B cell (primary cell): ENCODE data around the gene B3GAT3. TPM values are rescaled to one million over a fixed set of nuclear protein-coding genes. Genes with fewer than 3 reads are reported as not detected.
A peak's percentile ranks its signal among the peaks of the same experiment; 100 is the strongest.

ENCODE experiments used
- ATAC-seq: fragments of 200-7000 bp; cut with Tn5 transposase; one replicate; pipeline ENCODE4 v1.10.0; 2021; ENCODE audit warnings: low read depth, mild to moderate bottlenecking, moderate number of reproducible peaks, moderate library complexity
- CTCF ChIA-PET: fragments of 350-600 bp; sonication (Branson Sonifier 250); formaldehyde crosslinking; loops from one replicate; lab custom pipeline; 2021; ENCODE audit warnings: antibody characterized with exemption, inconsistent platforms; lab: Charles Lee
- POLR2A ChIA-PET: fragments of 350-600 bp; sonication (Branson Sonifier 250); formaldehyde crosslinking; loops from one replicate; lab custom pipeline; 2021; ENCODE audit warnings: antibody characterized with exemption; lab: Charles Lee
- DNase-seq: peaks from one replicate; pipeline ENCODE4 v3.0.0; 2013
- H2AFZ ChIP-seq: 2 replicates; pipeline ENCODE4 v1.6.1; 2012; ENCODE audit warnings: mild to moderate bottlenecking, low read depth, low read length; ENCODE audit not compliant: insufficient read depth, poor library complexity, severe bottlenecking
- H3K27ac ChIP-seq, 2 donors: 1 replicate in 1 of 2; 2 replicates in 1 of 2; pipeline ENCODE4 v1.5.1; 2012 to 2013; ENCODE audit warnings: low read length in 2 of 2, mild to moderate bottlenecking in 2 of 2, moderate library complexity in 1 of 2
- H3K27me3 ChIP-seq, 4 experiments: fragments of 200-600 bp in 1 of 4; sonication (generic) in 1 of 4; replicated peaks in 1 of 4; 1 replicate in 2 of 4; 2 replicates in 2 of 4; pipeline versions ENCODE4 v1.6.1 to v1.7.0; 2013 to 2016; ENCODE audit warnings: low read length in 3 of 4, mild to moderate bottlenecking in 2 of 4, mixed read lengths in 1 of 4, moderate library complexity in 1 of 4; ENCODE audit not compliant: insufficient read depth in 4 of 4, control insufficient read depth in 3 of 4; ENCODE audit errors: control extremely low read depth in 1 of 4
- H3K36me3 ChIP-seq, 2 experiments: replicated peaks in 1 of 2; 1 replicate in 1 of 2; 2 replicates in 1 of 2; pipeline versions ENCODE4 v1.6.1 to v1.7.1; 2013; ENCODE audit warnings: low read length in 1 of 2; ENCODE audit not compliant: insufficient read depth in 2 of 2, control insufficient read depth in 1 of 2; ENCODE audit errors: control extremely low read depth in 1 of 2, extremely low read depth in 1 of 2
- H3K4me1 ChIP-seq, 2 donors: fragments of 200-600 bp in 1 of 2; sonication (generic) in 1 of 2; 1 replicate in 1 of 2; 2 replicates in 1 of 2; pipeline versions ENCODE4 v1.5.1 to v1.6.1; 2013 to 2017; ENCODE audit warnings: low read length in 2 of 2; ENCODE audit not compliant: control insufficient read depth in 2 of 2, insufficient read depth in 2 of 2
- H3K4me2 ChIP-seq: replicated peaks from 2 replicates; pipeline ENCODE3; 2012; ENCODE audit warnings: mild to moderate bottlenecking, low read depth, low read length; ENCODE audit not compliant: poor library complexity, severe bottlenecking
- H3K4me3 ChIP-seq, 5 experiments: fragments of 200-600 bp in 1 of 5; sonication (generic) in 1 of 5; 1 replicate in 3 of 5; 2 replicates in 2 of 5; pipeline versions ENCODE4 v1.5.1 to v1.7.0; 2011 to 2016; ENCODE audit warnings: low read length in 4 of 5, mild to moderate bottlenecking in 4 of 5, low read depth in 2 of 5, control low read depth in 1 of 5, moderate library complexity in 1 of 5; ENCODE audit not compliant: insufficient read depth in 1 of 5; ENCODE audit errors: control extremely low read depth in 1 of 5, extremely low read depth in 1 of 5
- H3K79me2 ChIP-seq: fragments of 200-600 bp; sonication (generic); one replicate; pipeline ENCODE4 v1.6.0; 2016; ENCODE audit warnings: low read length; ENCODE audit not compliant: control insufficient read depth, insufficient read depth
- H3K9ac ChIP-seq: fragments of 200-600 bp; sonication (generic); 2 replicates; pipeline ENCODE4 v1.6.1; 2017; ENCODE audit warnings: mild to moderate bottlenecking, low read length, moderate library complexity
- H3K9me3 ChIP-seq, 3 donors: one replicate each; pipeline versions ENCODE4 v1.6.1 to v1.7.1; 2013; ENCODE audit warnings: low read length in 2 of 3; ENCODE audit not compliant: control insufficient read depth in 2 of 3, insufficient read depth in 1 of 3; ENCODE audit errors: control extremely low read depth in 1 of 3
- H4K20me1 ChIP-seq: 2 replicates; pipeline ENCODE4 v1.6.0; 2012; ENCODE audit warnings: mild to moderate bottlenecking, low read length; ENCODE audit not compliant: insufficient read depth, control insufficient read depth, poor library complexity, severe bottlenecking
- H3K27ac Mint-ChIP-seq: one replicate; pipeline ENCODE4 v1.8.0; 2021; ENCODE audit warnings: mixed read lengths
- H3K27me3 Mint-ChIP-seq: one replicate; pipeline ENCODE4 v1.8.0; 2021; ENCODE audit warnings: mixed read lengths
- H3K4me1 Mint-ChIP-seq: one replicate; pipeline ENCODE4 v1.8.0; 2021; ENCODE audit warnings: mixed read lengths
- H3K4me3 Mint-ChIP-seq: one replicate; pipeline ENCODE4 v1.8.0; 2021; ENCODE audit warnings: mixed read lengths
- H3K9me3 Mint-ChIP-seq: one replicate; pipeline ENCODE4 v1.8.0; 2022; ENCODE audit warnings: mixed read lengths; ENCODE audit not compliant: insufficient read depth
- CTCF ChIP-seq: fragments of 200-600 bp; IDR thresholded peaks from one replicate; pipeline ENCODE4 v1.8.0; 2022; ENCODE audit warnings: antibody characterized with exemption, mild to moderate bottlenecking
- EZH2 ChIP-seq: IDR thresholded peaks from 2 replicates; pipeline ENCODE4 v1.6.1; 2012; ENCODE audit warnings: borderline replicate concordance, low read depth, mild to moderate bottlenecking, moderate library complexity, low read length; ENCODE audit not compliant: insufficient read depth, poor library complexity, severe bottlenecking
- WGBS: methylation state at CpG from one replicate; pipeline ENCODE4 v1.1.5; 2013; ENCODE audit warnings: missing lambda C conversion rate; ENCODE audit not compliant: insufficient coverage; 5-methylcytosine and 5-hydroxymethylcytosine counted together
- intact Hi-C: fragments of 100-400 bp; cut with micrococcal nuclease; formaldehyde crosslinking; loops from one replicate; pipeline ENCODE4 v1.10.0; 2022
- polyA plus RNA-seq: library from polyadenylated mRNA; depleted of rRNA; stranded (reverse); fragments of >200 nt; gene quantifications from 2 replicates; pipeline ENCODE4 v1.2.3, GENCODE V29; 2012
- total RNA-seq, 2 donors: library from RNA; stranded (reverse); fragments of 120-200 nt in 1 of 2; gene quantifications; 1 replicate in 1 of 2; 2 replicates in 1 of 2; pipeline versions ENCODE4 v1.2.3 to v1.2.4, GENCODE V29; 2013 to 2022

The B3GAT3 gene
- total and polyA plus RNA-seq, 2 donors (not counting 1 experiment from before 2014, with no cell fraction given): 66.6 to 89.3 TPM

- no peak for TF ChIP-seq CTCF
- TF ChIP-seq EZH2: no peak
- Histone ChIP-seq H3K9me3 (no peaks in the 10 kb centered on the region), H3K9ac (peak overlapping the region; percentile 93), H3K27ac (peak overlapping the region; percentile 88 to 98), H4K20me1 (no peaks in the 10 kb centered on the region), H3K27me3 (no peaks in the 10 kb centered on the region), H2AFZ (peak overlapping the region; percentile 85), H3K4me1 (peaks cover 11 to 19% of the 10 kb centered on the region in 2 donors), H3K4me3 (peak overlapping the region in 1 of 5 experiments; percentile 80), H3K4me2 (peak overlapping the region; percentile 92), H3K79me2 (peaks cover 13% of the 10 kb centered on the region), H3K36me3 (peaks cover 7 to 27% of the 10 kb centered on the region in 2 experiments)
- peak overlapping the region; percentile 90 for H3K27ac Mint-ChIP-seq
- DNase-seq (no peak), ATAC-seq (no peak)
- CTCF ChIA-PET: interaction anchor here (0.6 to 4.4 kb wide), 14 partner anchors 8 to 258 kb away, joined by 3 to 35 read pairs (median 4); partner anchors contain the start of genes C11orf98, CSKMT, EML3 and LBHD1
- H3K4me3 Mint-ChIP-seq: peak overlapping the region; percentile 98
- intact Hi-C loops: loop anchor here (1.0 to 2.0 kb wide), 8 partner anchors 10 to 139 kb away; partner anchors contain the start of genes C11orf98, CSKMT, EML3 and GANAB
- peaks cover 23% of the 10 kb centered on the region for H3K4me1 Mint-ChIP-seq
- H3K9me3 Mint-ChIP-seq: no peaks in the 10 kb centered on the region
- no peaks in the 10 kb centered on the region for H3K27me3 Mint-ChIP-seq
- POLR2A ChIA-PET: interaction anchor here (0.6 to 3.6 kb wide), 12 partner anchors 15 to 229 kb away, joined by 3 to 33 read pairs (median 6); partner anchors contain the start of genes BSCL2, C11orf98, CSKMT and GNG3
- WGBS: 83% methylated on average over 1 of the region's 7 CpGs
Observed at GRCh38 chr11:62622476-62623089, 797 bp upstream of the B3GAT3 start.
